ENCODE measurements around the gene ANKS1B.

- TF ChIP-seq GATA2 (IDR thresholded peaks at IDR 0.05; ENCODE audit: low read depth, low read length), result no peak
- no peak for TF ChIP-seq GATA3 (IDR thresholded peaks at IDR 0.05; ENCODE audit: low read depth, low read length)
These were observed 340.1 kb downstream of the ANKS1B start for GRCh38 chr12:99644629-99645028.

Measured in SH-SY5Y (cell line).